CD4-positive, alpha-beta T cell treated with Interleukin-4 for 4 hours (primary cell): Measurements from ENCODE around the gene MVP.
"Not testable (repeated sequence)": the region's sequence is repeated elsewhere in the genome, so short reads cannot be mapped to it uniquely, and the experiment has no call there.

Experiments used
- DNase-seq: peaks from one replicate; pipeline ENCODE4 v3.0.0-alpha.2; 2020

The MVP gene

DNA sequence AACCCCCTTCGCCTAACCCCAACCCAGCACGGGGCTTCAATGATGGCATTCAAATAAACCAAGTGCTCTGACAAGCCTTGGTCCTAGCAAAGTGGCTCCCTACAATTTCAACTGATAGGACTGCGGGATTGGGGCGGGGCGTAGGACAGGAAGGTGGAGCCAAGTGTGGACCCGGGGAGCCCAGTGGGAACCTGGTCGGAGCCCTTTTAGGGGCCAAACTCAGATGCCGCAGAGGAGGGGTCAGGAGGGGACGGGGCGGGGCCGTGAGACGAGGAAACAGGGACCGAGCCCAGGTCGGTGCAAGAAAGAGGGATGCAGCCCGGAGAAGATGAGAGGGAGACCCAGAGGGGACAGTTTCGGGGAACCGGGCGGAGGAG, 55.9 kb downstream of the MVP start:
- DNase-seq: no peak

DNA sequence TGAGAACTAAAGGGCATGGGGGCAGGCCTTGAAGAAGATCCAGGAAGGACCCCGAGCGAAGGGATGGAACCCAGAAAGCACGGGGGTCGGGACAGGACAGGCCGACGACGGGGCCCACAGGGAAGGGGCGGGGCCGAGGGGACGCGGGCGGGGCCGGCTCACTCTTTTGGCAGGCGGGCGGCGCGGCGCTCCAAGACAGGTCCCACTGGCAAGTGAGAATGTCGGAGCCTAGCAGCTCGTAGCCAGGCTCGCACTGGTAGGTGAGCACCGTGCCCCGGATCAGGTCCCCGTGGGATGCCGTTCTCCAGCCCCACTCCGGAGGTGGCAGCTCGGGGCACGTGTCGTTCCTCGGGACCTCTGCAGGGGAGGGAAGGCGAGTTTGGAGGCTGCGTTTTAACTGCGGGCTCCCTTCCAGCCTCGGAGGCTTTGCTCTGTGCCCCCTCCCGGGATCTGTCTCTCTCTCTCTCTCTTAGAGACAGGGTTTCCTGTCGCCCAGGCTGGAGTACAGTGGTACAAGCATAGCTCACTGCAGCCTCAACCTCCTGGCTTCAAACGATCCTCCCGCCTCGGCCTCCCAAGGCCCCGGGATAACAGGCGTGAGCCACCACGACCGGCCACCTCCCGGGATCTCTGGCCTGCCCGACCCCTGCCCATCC, 56.5 kb downstream of the MVP start:
- peak; percentile 7 for DNase-seq

DNA sequence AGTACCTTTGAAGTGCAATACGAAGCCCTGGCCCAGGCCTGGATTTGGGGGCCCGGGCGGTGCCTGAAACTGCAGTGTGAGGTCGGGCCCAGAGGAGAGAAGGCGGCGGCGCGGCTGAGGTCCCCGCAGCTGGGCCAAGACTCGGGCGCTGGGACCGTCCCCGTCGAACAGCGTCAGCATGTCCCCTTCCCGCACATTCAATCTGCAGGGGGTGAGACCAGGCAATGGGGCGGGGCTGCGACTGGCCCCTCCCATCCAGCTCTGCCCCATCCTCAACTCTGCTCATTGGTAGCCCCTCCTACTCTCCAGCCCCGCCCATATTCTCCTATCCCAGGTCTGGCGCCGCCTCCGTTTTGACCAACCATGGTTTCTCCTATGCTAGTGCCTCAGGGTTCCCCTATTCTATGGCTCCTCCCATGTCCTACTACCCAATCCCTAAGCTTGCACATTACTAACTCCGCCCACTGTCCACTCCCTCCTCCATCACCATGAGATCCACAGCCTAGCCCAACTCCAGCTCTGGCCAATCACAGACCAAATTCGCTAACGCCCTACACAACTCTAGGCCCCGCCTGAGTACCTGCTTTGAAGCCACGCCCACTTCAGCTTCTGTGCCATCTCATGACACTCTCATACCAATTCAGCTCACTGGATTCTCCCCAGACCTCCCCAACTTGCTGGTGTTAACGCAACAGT, 57.2 kb downstream of the MVP start:
- peak; percentile 40 for DNase-seq

DNA sequence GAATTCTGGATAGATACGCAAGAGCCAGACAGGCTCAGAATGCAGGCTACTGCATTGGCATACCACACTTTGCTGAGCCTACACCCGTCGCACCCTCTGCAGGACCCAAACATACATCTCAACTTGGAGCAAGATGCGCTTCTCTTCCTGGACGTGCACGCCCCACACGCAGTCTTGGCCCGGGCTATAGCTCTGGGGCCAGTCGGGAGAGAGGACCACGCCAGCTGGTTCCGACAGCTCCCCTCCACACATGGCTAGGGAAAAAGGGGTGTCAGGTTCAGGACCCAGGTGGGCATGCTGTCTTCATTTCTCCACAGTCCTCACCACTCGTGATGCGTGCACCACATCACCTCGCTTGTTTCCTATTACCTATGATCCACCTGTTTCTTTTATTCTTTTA, 57.9 kb downstream of the MVP start:
- DNase-seq: no peak

DNA sequence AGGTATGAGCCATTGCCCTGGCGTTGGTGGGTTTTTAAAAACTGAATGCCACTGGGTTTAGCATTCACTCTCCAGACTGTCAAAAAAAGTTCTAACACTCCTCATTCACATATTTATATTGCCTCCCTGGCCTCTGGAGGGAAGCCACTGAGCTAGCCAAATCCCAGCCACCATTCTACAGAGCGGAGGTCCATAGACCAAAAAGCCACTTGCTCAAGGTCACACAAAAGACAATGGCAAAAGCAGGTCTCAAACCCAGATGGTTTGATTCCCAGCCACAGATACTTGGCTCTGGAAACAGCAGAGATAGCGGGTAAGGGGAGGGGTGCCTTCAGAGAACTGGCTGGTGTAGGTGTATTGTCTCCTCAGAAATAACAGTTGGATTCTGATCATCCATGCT, 60.8 kb downstream of the MVP start:
- no peak for DNase-seq

DNA sequence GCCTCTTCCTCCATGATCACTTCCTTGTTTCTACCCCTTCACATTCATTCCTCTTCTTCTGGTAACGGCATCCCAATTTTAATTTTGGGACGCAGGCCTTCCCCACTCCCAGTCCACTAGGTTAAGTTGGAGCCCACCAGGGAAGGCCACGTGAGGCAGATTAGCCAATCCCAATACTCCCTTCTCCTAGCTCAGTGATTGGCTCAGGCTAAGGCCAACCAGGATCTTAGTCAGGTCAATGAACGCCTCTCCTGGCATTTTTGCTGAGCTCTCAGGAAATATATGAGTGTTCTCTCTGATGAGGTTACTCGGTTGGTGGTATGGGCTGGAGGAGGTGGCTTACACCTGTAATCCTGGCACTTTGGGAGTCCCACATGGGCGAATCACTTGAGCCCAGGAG, 63.7 kb downstream of the MVP start:
- no peak for DNase-seq

DNA sequence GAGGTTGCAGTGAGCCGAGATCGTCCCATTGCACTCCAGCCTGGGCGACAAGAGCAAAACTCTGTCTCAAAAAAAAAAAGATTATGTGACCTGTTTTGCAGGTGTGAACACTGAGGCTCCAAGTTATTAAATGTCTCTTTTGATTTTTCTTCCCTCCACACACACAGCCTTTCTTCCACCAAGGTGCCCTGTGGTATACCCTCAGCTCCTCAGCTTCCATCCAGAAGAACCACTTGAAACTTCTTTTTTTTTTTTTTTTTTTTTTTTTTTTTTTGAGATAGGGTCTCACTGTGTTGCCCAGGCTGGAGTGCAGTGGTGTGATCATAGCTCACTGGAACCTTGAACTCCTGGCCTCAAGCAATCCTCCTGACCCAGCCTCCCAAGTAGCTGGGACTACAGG, 69.1 kb downstream of the MVP start:
- DNase-seq: not testable (repeated sequence)

DNA sequence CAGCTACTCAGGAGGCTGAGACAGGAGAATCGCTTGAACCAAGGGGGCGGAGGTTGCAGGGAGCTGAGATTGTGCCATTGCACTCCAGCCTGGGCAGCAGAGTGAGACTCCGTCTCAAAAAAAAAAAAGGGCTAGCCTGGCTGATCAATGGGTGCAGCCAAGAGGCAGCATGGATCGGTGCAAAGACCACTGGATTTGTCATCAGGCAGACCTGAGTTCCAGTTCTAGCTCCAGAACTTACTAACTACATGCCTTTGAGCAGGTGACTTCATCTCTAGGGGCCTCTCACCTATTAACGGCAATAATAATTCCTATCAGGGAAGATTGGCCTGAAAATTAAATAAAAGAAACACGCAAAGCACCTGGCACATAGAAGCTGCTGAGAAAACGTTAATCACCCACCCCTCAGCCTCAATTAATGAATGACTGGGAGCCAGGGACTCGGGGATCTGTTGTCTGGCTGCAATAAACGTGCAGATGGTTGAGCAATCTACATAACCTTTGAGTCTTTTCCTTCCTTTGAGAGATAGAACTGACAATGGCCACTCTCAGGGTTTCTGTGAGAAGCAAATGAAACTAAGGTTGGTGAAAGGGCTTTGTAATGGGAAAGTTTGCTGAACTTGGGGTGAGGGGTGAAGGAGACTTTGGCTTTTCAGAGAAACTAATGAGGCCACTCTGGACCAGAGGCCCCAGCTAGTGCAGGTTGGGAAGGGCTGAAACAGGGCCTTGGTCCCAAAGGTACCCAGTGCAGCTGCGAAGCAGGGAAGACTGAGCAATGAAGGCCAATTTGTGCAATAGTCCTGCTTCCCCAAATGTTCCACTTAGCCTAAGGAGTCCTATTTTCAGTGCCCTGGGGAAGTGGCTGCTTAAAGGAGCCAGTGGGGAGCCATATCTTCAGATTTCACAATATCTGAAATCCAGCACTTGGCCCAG, 71.5 kb downstream of the MVP start:
- no peak for DNase-seq

DNA sequence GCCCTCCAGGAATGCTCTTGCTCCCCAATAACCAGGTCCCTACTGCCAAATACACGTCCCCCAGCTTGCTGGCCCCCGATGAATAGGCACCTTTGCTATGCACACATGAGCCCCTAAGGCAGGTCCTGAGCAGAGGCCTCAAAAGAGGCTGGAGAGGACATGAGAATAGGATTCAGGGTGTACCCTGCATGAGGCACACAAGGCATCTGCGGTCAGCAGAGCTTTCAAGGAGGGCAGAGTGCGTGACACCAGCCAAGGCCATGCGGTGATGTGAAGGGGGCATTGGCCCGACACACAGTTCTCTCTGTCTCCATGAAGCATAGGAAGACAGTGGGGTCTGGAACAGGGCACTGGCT, 72.2 kb downstream of the MVP start:
- DNase-seq: no peak

DNA sequence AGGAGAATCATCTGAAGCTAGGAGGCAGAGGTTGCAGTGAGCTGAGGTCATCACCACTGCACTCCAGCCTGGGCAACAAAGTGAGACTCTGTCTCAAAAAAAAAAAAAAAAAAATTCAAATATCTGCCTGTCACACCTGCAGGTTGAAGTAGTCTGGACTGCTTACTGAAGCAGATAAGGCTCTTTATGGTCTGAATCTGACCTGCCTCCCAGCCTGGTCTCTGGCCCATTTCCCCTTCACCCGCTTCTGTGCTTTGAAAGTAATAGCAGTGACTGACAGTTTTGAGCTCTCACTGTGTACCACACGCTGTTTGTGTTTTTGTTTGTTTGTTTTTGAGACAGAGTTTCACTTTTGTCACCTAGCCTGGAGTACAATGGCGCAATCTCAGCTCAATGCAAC, 73.3 kb downstream of the MVP start:
- DNase-seq: no peak

DNA sequence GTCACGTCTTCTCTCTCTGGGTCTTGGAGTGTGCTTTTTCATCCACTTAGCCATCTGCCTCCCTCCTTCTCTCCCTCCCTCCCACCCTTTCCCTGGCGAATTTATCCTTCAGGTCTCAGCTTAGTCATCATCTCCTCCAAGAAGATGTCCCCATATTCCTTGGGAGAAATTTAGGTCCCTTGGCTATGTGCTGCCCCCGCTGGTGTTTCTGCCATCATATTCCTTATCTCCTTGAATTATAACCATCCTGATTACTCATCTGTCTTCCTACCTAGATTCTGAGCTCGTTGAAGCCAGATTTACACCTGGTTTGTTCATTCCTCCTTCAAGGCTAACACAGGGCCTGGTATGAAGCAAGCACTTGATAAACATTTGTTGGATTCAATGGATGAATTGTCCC, 74.1 kb downstream of the MVP start:
- DNase-seq: no peak

DNA sequence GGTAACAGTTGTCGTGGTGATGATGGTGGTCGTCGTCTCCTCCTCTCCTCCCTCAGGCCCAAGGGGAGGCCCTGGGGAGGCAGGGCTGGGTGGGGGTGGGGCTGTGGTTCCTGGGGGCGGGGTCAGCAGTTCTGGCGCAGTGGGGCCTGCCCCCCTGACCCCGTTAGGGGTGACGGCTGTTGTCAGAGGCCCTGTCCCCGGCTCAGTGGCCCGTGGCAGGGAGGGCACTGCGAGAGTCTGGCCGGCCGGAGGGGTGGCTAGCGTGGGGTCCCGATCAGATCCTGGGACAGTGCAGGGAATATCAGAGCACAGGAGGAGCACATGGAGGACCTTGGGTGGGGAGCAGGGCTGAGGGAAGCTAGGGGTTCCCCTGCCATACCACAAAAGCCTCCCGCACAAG, 76.6 kb downstream of the MVP start:
- no peak for DNase-seq

DNA sequence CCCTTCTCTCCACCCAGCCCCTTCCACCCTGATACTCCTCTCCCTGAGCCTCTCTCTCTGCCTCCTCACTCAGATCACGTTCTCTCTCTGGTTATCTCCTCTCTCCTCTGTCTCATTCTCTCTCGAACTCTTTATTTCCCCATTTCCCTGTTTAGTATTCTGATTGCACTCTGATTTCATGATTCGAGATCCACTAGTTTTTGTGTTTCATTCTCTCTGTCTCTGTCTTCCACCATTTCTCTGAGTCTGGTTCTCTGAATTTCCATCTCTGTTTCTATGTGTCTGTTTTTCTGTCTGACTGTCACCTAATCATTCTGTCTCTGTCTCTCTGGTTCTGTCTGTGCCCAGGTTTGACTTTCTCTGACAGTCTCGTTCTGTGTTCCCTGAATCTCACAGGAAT, 77.1 kb downstream of the MVP start:
- no peak for DNase-seq
